HG02943 (cell line): ENCODE results near the gene ZNF581.

Experiments
- ATAC-seq: cut with Tn5 transposase; IDR thresholded peaks from one replicate; pipeline ENCODE4 v1.9.1; 2021; ENCODE audit warnings: mild to moderate bottlenecking, low read depth, moderate library complexity; ENCODE audit not compliant: unreplicated experiment

The ZNF581 gene

DNA sequence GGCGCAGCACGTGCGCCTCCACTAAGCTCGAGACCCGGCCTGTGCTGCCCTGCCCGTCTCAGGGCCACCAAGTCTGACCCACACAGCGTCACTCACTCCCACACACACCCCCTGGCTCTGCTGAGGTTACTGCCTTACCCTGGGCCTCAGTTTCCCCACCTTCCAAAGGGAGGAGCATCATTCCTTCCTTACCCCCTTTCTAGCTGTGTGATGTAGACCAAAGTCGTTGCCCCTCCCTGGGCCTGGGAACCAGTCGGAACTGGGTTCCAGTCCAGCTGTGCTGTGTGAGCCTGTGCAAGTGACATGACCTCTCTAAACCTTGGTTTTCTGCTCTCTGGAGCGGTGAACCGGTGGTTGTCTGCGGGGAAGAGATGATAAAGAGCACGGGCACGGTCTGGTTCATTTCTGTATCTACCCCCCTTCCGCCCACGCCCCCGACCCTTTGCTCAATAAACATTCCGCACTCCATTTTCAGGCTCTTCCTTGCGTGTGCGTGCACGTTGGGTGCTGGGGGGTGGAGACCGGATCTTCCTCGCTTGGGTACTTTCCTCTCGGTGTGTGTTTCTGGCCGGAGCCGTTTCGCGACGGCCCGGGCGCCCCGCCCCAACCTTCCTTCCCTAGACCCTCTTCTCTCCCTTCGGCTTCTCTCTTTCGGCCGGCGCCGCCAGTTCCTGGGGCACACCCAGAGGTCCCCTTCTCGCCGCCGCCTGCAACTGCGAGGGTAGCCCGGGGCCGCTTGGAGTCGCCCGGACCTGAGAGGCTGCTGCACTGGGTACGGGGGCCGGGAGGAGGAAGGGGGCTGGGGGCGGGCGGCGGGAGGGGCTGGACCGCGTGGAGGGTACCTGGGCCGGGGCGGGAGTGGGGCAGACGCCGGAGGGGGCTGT lies at the start of gene ZNF581:
TSS of gene ZNF581 (plus strand) at position 647 of the 884 bp plus-strand sequence. CDS start 923 bp downstream, outside the sequence.
- no peak for ATAC-seq

- ATAC-seq = no peak
Measured at GRCh38 chr19:55594996-55595545, 48.4 kb upstream of the ZNF581 start.

- ATAC-seq = no peak
Measured at GRCh38 chr19:55596304-55596703, 47.1 kb upstream of the ZNF581 start.

DNA sequence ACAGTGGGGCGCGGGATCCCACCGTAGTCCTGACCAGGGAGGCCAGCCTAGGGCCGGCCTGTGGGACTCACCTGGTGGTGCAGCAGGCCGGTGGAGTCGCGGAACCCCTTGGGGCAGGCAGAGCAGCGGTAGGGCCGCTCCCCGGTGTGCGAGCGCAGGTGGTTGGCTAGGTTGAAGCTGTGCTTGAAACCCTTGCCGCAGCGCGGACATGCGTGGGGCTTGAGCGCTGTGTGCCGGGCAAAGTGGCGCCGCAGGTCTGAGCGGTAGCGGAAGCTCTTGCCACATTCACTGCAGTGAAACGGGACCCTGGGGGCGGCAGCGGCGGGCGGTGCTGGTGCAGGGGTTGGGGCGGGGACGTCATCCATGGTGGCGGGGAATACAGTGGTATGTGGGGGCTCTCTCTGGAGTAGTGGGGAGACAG lies 45.9 kb upstream of the ZNF581 start:
- no peak for ATAC-seq

DNA sequence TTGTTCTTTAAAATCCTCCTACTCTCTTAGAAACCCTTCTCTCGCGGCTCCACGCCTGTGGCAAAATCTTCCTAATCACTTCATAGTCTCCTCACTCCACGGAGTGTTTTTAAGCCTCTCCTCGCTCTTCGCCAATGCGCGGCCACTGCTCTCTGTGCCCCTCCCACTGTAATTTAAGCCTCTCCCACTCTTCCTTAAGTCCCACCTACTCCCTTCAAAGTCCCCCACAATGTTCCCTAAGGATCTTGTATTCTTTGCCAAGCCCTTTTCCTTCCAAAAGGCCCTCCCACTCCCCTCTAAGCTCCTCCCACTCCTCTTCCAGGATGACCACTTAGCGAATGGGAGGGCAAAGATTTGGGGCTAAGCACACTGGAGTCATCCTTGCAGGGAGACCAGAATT lies 45.4 kb upstream of the ZNF581 start:
- ATAC-seq = no peak

- peak; percentile 50 for ATAC-seq
Measured at GRCh38 chr19:55598719-55599467, 44.6 kb upstream of the ZNF581 start.

- ATAC-seq = peak; percentile 58
Measured at GRCh38 chr19:55599468-55599841, 44.0 kb upstream of the ZNF581 start, which contains the start of gene FIZ1. Gene FIZ1 (minus strand): TSS chr19:55599517. CDS start chr19:55597865, 1,652 bp downstream.

DNA sequence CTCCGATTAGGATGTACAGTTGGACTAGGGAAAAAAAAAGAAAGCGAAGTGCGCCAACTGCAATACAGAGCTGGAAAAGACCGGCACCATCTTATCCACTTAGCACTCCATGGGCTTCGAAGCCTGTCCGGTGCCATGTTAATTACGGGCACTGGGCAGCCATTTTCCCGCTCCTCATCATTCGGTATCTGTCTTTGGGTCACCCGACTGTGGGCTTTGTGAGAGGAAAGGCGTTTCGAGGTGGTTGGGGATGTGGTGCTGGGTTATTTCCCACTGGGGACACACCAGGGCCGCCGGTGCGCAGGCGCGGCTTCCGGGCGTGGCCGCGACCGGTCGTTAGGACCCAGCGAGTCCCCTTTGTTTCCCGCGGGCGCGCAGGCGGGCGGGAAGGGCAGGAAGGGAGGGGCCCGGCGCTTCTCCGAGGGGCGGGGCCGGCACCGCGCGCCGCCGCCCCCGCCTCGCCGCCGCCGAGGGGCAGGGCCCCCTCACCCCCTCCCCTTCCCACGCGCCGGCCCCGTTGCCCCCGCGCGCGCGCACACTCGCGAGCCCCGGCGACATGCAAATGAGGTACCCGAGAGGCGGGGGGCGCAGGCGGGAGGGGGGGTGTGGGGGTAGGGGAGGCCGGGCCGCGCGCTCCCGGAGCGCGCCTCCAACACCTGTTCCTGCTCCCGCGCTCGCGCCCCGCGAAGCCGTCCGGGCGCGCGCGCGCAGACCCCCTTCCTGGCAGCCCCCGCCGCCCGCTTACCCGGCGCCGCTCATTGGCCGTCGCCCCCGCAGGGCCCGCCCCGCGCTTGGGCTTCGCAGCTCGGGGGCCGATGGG lies 43.4 kb upstream of the ZNF581 start, which contains the start of gene ZNF524:
TSS of gene ZNF524 (plus strand) at position 447 of the 820 bp plus-strand sequence. CDS start 1,825 bp downstream, outside the sequence.
- peak; percentile 46 for ATAC-seq

GRCh38 chr19:55600662-55601028 lies 42.8 kb upstream of the ZNF581 start:
- no peak for ATAC-seq

- ATAC-seq = no peak
Measured at GRCh38 chr19:55601084-55601483, 42.4 kb upstream of the ZNF581 start.

DNA sequence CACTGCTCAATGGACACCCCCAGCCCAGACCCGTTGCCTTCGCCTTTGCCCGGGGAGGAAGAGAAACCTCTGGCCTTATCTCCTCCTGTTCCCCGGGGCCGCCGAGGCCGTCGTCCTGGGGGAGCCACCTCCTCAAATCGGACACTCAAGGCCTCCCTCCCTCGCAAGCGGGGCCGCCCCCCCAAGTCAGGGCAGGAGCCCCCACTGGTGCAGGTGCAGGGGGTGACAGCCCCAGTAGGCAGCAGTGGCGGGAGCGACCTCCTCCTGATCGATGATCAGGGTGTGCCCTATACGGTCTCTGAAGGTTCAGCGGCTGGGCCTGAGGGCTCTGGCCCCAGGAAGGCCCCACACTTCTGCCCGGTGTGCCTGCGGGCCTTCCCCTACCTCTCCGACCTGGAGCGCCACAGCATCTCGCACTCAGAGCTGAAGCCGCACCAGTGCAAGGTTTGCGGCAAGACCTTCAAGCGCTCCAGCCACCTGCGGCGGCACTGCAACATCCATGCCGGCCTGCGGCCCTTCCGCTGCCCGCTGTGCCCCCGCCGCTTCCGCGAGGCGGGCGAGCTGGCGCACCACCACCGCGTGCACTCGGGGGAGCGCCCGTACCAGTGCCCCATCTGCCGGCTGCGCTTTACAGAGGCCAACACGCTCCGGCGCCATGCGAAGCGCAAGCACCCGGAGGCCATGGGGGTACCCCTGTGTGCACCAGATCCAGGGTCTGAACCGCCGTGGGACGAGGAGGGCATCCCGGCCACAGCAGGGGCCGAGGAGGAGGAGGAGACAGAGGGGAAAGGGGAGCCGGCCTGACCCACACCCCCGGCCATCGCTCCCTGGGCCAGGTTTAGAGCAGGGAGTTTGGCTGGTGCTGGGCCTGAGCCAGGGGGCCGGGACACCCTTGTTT lies 41.1 kb upstream of the ZNF581 start:
- ATAC-seq = no peak

GRCh38 chr19:55603115-55603514 lies 40.3 kb upstream of the ZNF581 start:
- ATAC-seq = no peak

GRCh38 chr19:55603581-55604292 lies 39.7 kb upstream of the ZNF581 start:
- ATAC-seq = no peak

DNA sequence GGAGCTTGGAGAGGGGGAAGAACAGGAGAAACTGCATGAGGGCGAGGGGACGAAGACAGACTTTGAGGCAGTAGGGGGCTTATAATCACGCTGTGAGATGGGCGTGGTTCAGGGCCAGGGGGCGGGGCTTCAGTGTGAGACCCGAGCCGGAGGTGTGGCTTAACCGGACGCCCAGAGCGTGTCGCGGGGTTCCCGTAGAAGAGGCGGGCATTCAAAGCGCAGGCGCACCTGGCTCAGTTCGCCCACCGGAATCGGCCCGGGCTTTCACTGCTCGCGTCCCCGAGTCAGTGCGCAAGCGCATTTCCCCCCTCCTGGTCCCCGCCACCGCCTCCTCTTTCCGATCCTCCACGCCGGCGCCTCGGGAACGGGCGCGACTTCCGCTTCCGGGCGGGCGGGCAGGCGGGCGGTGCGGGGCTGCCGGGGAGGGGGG lies 38.2 kb upstream of the ZNF581 start:
- peak; percentile 70 for ATAC-seq

GRCh38 chr19:55605637-55606470 lies 37.6 kb upstream of the ZNF581 start, which contains the start of gene ZNF865:
Gene ZNF865 (plus strand): TSS chr19:55605647. CDS start chr19:55613619, 7,972 bp downstream.
- peak; percentile 1 for ATAC-seq

GRCh38 chr19:55606471-55606787 lies 37.0 kb upstream of the ZNF581 start:
- ATAC-seq = no peak

DNA sequence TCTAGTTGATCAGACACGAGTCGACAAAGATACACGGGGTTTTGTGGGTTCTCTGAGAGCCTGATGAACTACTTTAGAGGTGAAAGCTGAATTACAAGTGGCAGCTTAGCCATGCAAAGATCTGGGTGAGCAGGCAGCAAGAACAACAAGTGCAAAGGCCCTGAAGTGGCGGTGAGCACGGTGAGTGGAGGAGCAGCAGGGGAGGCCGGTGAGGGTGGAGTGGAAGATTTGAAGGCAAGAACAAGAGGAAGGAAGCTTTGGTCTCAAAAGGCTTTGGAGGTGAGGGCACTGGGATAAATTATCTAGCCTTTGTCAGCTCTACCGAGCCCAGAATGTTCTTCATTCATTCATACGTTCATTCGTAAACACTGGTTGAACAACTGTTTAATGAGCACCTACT lies 36.6 kb upstream of the ZNF581 start:
- no peak for ATAC-seq

GRCh38 chr19:55609326-55609725 lies 34.1 kb upstream of the ZNF581 start:
- ATAC-seq = no peak
